SU-DHL-6 (cell line): ENCODE measurements around the gene HPD.
"Not testable (repeated sequence)": the region's sequence is repeated elsewhere in the genome, so short reads cannot be mapped to it uniquely, and the experiment has no call there.

ENCODE experiments used
- H2AFZ ChIP-seq: fragments of 200-600 bp; sonication (generic); 2 replicates; pipeline ENCODE4 v1.6.1; 2014; ENCODE audit warnings: low read depth, mild to moderate bottlenecking, moderate library complexity, mixed read lengths, antibody characterized with exemption, low read length; ENCODE audit not compliant: severe bottlenecking
- H3F3A ChIP-seq: fragments of 200-600 bp; shearing (Covaris generic); 2 replicates; pipeline ENCODE4 v1.6.0; 2016; ENCODE audit warnings: antibody characterized with exemption, mild to moderate bottlenecking; ENCODE audit not compliant: insufficient read depth
- H3K27ac ChIP-seq: fragments of 200-600 bp; sonication (generic); 2 replicates; pipeline ENCODE4 v1.5.1; 2016; ENCODE audit warnings: low read depth, mild to moderate bottlenecking, low read length, moderate library complexity, mixed read lengths
- H3K27me3 ChIP-seq: fragments of 200-600 bp; sonication (generic), shearing (Covaris generic); 2 replicates; pipeline ENCODE4 v1.6.0; 2014; ENCODE audit warnings: mild to moderate bottlenecking, low read length
- H3K36me3 ChIP-seq: fragments of 200-600 bp; sonication (generic); 2 replicates; pipeline ENCODE4 v1.6.1; 2014; ENCODE audit warnings: mild to moderate bottlenecking, low read length, mixed read lengths
- H3K4me2 ChIP-seq: fragments of 300-600, 200-600 bp; shearing (Covaris generic), sonication (generic); 2 replicates; pipeline ENCODE4 v1.6.0; 2014; ENCODE audit warnings: low read length, low read depth, mild to moderate bottlenecking; ENCODE audit not compliant: poor library complexity, severe bottlenecking
- H3K4me3 ChIP-seq: fragments of 200-600 bp; sonication (generic); 2 replicates; pipeline ENCODE4 v1.5.1; 2014; ENCODE audit warnings: antibody characterized with exemption, low read length, mild to moderate bottlenecking, mixed read lengths; ENCODE audit not compliant: insufficient read depth, poor library complexity, severe bottlenecking
- H3K79me2 ChIP-seq: fragments of 200-600 bp; sonication (generic); 2 replicates; pipeline ENCODE4 v1.6.1; 2014; ENCODE audit warnings: mild to moderate bottlenecking, low read length, moderate library complexity; ENCODE audit not compliant: insufficient read depth
- H3K9ac ChIP-seq: fragments of 200-600 bp; sonication (generic); 2 replicates; pipeline ENCODE4 v1.7.0; 2014; ENCODE audit warnings: mild to moderate bottlenecking, low read length
- H3K9me2 ChIP-seq: fragments of 200-600 bp; sonication (generic); replicated peaks from 2 replicates; pipeline ENCODE4 v1.6.1; 2014; ENCODE audit warnings: low read length; ENCODE audit not compliant: insufficient read depth
- H3K9me3 ChIP-seq: fragments of 200-600 bp; sonication (generic); 2 replicates; pipeline ENCODE4 v1.6.1; 2014; ENCODE audit warnings: low read length, mixed read lengths; ENCODE audit not compliant: insufficient read depth
- H4K20me1 ChIP-seq: fragments of 200-600 bp; sonication (generic); 2 replicates; pipeline ENCODE4 v1.6.1; 2014; ENCODE audit warnings: low read depth, mild to moderate bottlenecking, antibody characterized with exemption, low read length, moderate library complexity, mixed read lengths
- CTCF ChIP-seq: fragments of 200-600 bp; sonication (generic); IDR thresholded peaks from one replicate; pipeline ENCODE4 v1.5.1; 2017; ENCODE audit warnings: antibody characterized with exemption, mild to moderate bottlenecking, low read length, moderate library complexity; ENCODE audit not compliant: insufficient read depth, poor library complexity, severe bottlenecking
- EZH2phosphoT487 ChIP-seq: fragments of 200-600 bp; sonication (generic), shearing (Covaris generic); conservative IDR thresholded peaks from 2 replicates; pipeline ENCODE4 v1.6.1; 2018; ENCODE audit warnings: mild to moderate bottlenecking, antibody characterized with exemption, low read length, moderate library complexity, mixed read lengths

Gene HPD

GRCh38 chr12:121861636-121862254 is 3.1 kb upstream of the HPD start:
- no peak overlapping the region for H2AFZ ChIP-seq

GRCh38 chr12:121860699-121861098 is 2.0 kb upstream of the HPD start:
- not testable (repeated sequence) for H3K9ac ChIP-seq, H3K27ac ChIP-seq, H3K4me3 ChIP-seq, H3K27me3 ChIP-seq, H3K79me2 ChIP-seq, H3K9me3 ChIP-seq, H3K9me2 ChIP-seq, H2AFZ ChIP-seq, H4K20me1 ChIP-seq, H3K4me2 ChIP-seq, H3K36me3 ChIP-seq, H3F3A ChIP-seq

More at GRCh38 chr12:121861636-121862254, 3.1 kb upstream of the HPD start:
- Histone ChIP-seq H3K9ac (no peak overlapping the region), H3K9me2 (no peaks in the 10 kb centered on the region), H3K4me3 (no peak overlapping the region), H4K20me1 (no peaks in the 10 kb centered on the region), H3K36me3 (no peaks in the 10 kb centered on the region), H3K79me2 (no peaks in the 10 kb centered on the region), H3K9me3 (no peaks in the 10 kb centered on the region), H3K27ac (no peak overlapping the region), H3K4me2 (no peak overlapping the region), H3K27me3 (no peaks in the 10 kb centered on the region), H3F3A (no peaks in the 10 kb centered on the region)
- TF ChIP-seq EZH2phosphoT487 (no peak), CTCF (no peak)

GRCh38 chr12:121860257-121860656 is 1.6 kb upstream of the HPD start:
- Histone ChIP-seq H3K36me3 (no peaks in the 10 kb centered on the region), H4K20me1 (no peaks in the 10 kb centered on the region), H3K4me3 (no peak overlapping the region), H3K9me3 (no peaks in the 10 kb centered on the region), H3K9ac (no peak overlapping the region), H3F3A (0 out of 2 replicates have a peak, but pooled peaks cover 4% of the 10 kb centered on the region), H2AFZ (no peak overlapping the region), H3K27ac (no peak overlapping the region), H3K79me2 (no peaks in the 10 kb centered on the region), H3K27me3 (no peaks in the 10 kb centered on the region), H3K4me2 (no peak overlapping the region), H3K9me2 (no peaks in the 10 kb centered on the region)
- TF ChIP-seq CTCF (no peak), EZH2phosphoT487 (no peak)

GRCh38 chr12:121858318-121858661 is 369 bp downstream of the HPD start:
- Histone ChIP-seq H3K4me2 (no peak overlapping the region), H3F3A (0 out of 2 replicates have a peak, but pooled peaks cover 4% of the 10 kb centered on the region), H3K9me3 (no peaks in the 10 kb centered on the region), H3K9ac (no peak overlapping the region), H3K27ac (no peak overlapping the region), H3K4me3 (no peak overlapping the region), H3K79me2 (no peaks in the 10 kb centered on the region), H3K36me3 (no peaks in the 10 kb centered on the region), H3K27me3 (no peaks in the 10 kb centered on the region), H3K9me2 (no peaks in the 10 kb centered on the region), H4K20me1 (no peaks in the 10 kb centered on the region), H2AFZ (no peak overlapping the region)
- no peak for TF ChIP-seq CTCF
